ENCODE measurements around the gene TAPBP. TPM values are rescaled to one million over a fixed set of nuclear protein-coding genes. Genes with fewer than 3 reads are reported as not detected.
A peak's percentile ranks its signal among the peaks of the same experiment; 100 is the strongest.

Gene TAPBP
- total and polyA plus RNA-seq, 3 experiments from 2014 or later, result 211 to 500 (median 213) TPM

- peak overlapping the region; percentile 98 for H3K27ac ChIP-seq (ENCODE audit: low read depth, low read length)
- POLR2A ChIA-PET, result no interaction called here
- H3K4me3 ChIP-seq (ENCODE audit: low read length), result peak overlapping the region; percentile 87
- H3K4me1 ChIP-seq (ENCODE audit: insufficient read depth, low read length), result peaks cover 53% of the 10 kb centered on the region
- Mint-ChIP-seq H3K27me3 (peaks cover 0 to 3% of the 10 kb centered on the region in 2 donors), H3K4me1 (peaks cover 60 to 77% (median 64%) of the 10 kb centered on the region in 3 donors), H3K9me3 (no peaks in the 10 kb centered on the region), H3K36me3 (peaks cover 5 to 59% (median 6%) of the 10 kb centered on the region in 3 donors), H3K4me3 (peak overlapping the region; percentile 95 to 100 (median 98)), H3K27ac (peak overlapping the region; percentile 95 to 100 (median 99))
- H3K36me3 ChIP-seq (ENCODE audit: insufficient read depth, low read length), result peaks cover 22% of the 10 kb centered on the region
- no peaks in the 10 kb centered on the region for H3K27me3 ChIP-seq (ENCODE audit: insufficient read depth, low read length, poor library complexity, severe bottlenecking)
- no peaks in the 10 kb centered on the region for H3K9me3 ChIP-seq (ENCODE audit: low read length)
- CTCF ChIA-PET, result no interaction called here
- DNase-seq, result peak; percentile 65 to 83 (median 76)
These were observed 651 bp upstream of the TAPBP start for GRCh38 chr6:33314515-33314942.

- Mint-ChIP-seq H3K9me3 (no peaks in the 10 kb centered on the region), H3K4me3 (peak overlapping the region; percentile 95 to 100 (median 98)), H3K36me3 (peaks cover 4 to 57% (median 9%) of the 10 kb centered on the region in 3 donors), H3K4me1 (peaks cover 54 to 73% (median 60%) of the 10 kb centered on the region in 3 donors), H3K27ac (peak overlapping the region; percentile 95 to 100 (median 99)), H3K27me3 (peaks cover 0 to 3% of the 10 kb centered on the region in 2 donors)
- Histone ChIP-seq H3K27ac (ENCODE audit: low read depth, low read length) (peak overlapping the region; percentile 98), H3K27me3 (ENCODE audit: insufficient read depth, low read length, poor library complexity, severe bottlenecking) (no peaks in the 10 kb centered on the region), H3K36me3 (ENCODE audit: insufficient read depth, low read length) (peaks cover 14% of the 10 kb centered on the region), H3K9me3 (ENCODE audit: low read length) (no peaks in the 10 kb centered on the region), H3K4me3 (ENCODE audit: low read length) (peak overlapping the region; percentile 87), H3K4me1 (ENCODE audit: insufficient read depth, low read length) (peaks cover 39% of the 10 kb centered on the region)
- DNase-seq, result peak in 2 of 5 donors; percentile 51 to 63
- CTCF ChIA-PET, result interaction anchor here (0.8 to 2.8 kb wide), 9 partner anchors 11 to 77 kb away, joined by 3 to 23 read pairs (median 8); partner anchors contain the start of genes B3GALT4, PFDN6, RGL2 and WDR46
- POLR2A ChIA-PET, result interaction anchor here (0.7 to 2.5 kb wide), 7 partner anchors 14 to 308 kb away, joined by 3 to 35 read pairs (median 4); partner anchors contain the start of genes B3GALT4, ITPR3, PFDN6 and RGL2
These were observed 671 bp downstream of the TAPBP start for GRCh38 chr6:33313105-33313708.

GRCh38 chr6:33312361-33313104 is 1.3 kb downstream of the TAPBP start:
- Histone ChIP-seq H3K36me3 (ENCODE audit: insufficient read depth, low read length) (peaks cover 14% of the 10 kb centered on the region), H3K4me1 (ENCODE audit: insufficient read depth, low read length) (peaks cover 37% of the 10 kb centered on the region), H3K9me3 (ENCODE audit: low read length) (no peaks in the 10 kb centered on the region), H3K4me3 (ENCODE audit: low read length) (peak overlapping the region; percentile 87), H3K27me3 (ENCODE audit: insufficient read depth, low read length, poor library complexity, severe bottlenecking) (no peaks in the 10 kb centered on the region), H3K27ac (ENCODE audit: low read depth, low read length) (peak overlapping the region; percentile 98)
- H3K9me3 Mint-ChIP-seq, result no peaks in the 10 kb centered on the region
- peak overlapping the region; percentile 95 to 100 (median 98) for H3K4me3 Mint-ChIP-seq
- peak overlapping the region; percentile 95 to 100 (median 99) for H3K27ac Mint-ChIP-seq
- H3K36me3 Mint-ChIP-seq, result peaks cover 4 to 56% (median 9%) of the 10 kb centered on the region in 3 donors
- POLR2A ChIA-PET, result interaction anchor here (0.5 to 2.5 kb wide), 8 partner anchors 11 to 309 kb away, joined by 3 to 35 read pairs (median 4); partner anchors contain the start of genes B3GALT4, ITPR3, PFDN6 and RGL2
- CTCF ChIA-PET, result interaction anchor here (0.8 to 2.8 kb wide), 11 partner anchors 10 to 78 kb away, joined by 3 to 23 read pairs (median 6); partner anchors contain the start of genes B3GALT4, PFDN6, RGL2 and WDR46
- DNase-seq, result peak; percentile 76 to 91 (median 81)
- H3K4me1 Mint-ChIP-seq, result peaks cover 52 to 72% (median 60%) of the 10 kb centered on the region in 3 donors
- H3K27me3 Mint-ChIP-seq, result no peaks in the 10 kb centered on the region

- ChIA-PET POLR2A (interaction anchor here (0.7 kb wide), 1 partner anchor 103 kb away, joined by 4 read pairs; no protein-coding TSS in a partner anchor), CTCF (no interaction called here)
- Histone ChIP-seq H3K27me3 (ENCODE audit: insufficient read depth, low read length, poor library complexity, severe bottlenecking) (no peaks in the 10 kb centered on the region), H3K4me1 (ENCODE audit: insufficient read depth, low read length) (peaks cover 20% of the 10 kb centered on the region), H3K36me3 (ENCODE audit: insufficient read depth, low read length) (peaks cover 35% of the 10 kb centered on the region), H3K4me3 (ENCODE audit: low read length) (no peak overlapping the region), H3K9me3 (ENCODE audit: low read length) (no peaks in the 10 kb centered on the region), H3K27ac (ENCODE audit: low read depth, low read length) (no peak overlapping the region)
- Mint-ChIP-seq H3K27ac (peak overlapping the region in 7 of 8 donors; percentile 43 to 82 (median 65)), H3K27me3 (no peaks in the 10 kb centered on the region), H3K36me3 (peaks cover 4 to 75% (median 16%) of the 10 kb centered on the region in 3 donors), H3K9me3 (no peaks in the 10 kb centered on the region), H3K4me1 (peaks cover 34 to 54% (median 41%) of the 10 kb centered on the region in 3 donors), H3K4me3 (peak overlapping the region in 2 of 7 donors; percentile 38 to 52)
- no peak for DNase-seq
These were observed 7.5 kb downstream of the TAPBP start for GRCh38 chr6:33306356-33306755.

GRCh38 chr6:33305052-33305451 is 8.8 kb downstream of the TAPBP start:
- Histone ChIP-seq H3K9me3 (ENCODE audit: low read length) (no peaks in the 10 kb centered on the region), H3K27ac (ENCODE audit: low read depth, low read length) (no peak overlapping the region), H3K4me1 (ENCODE audit: insufficient read depth, low read length) (peaks cover 20% of the 10 kb centered on the region), H3K4me3 (ENCODE audit: low read length) (no peak overlapping the region), H3K27me3 (ENCODE audit: insufficient read depth, low read length, poor library complexity, severe bottlenecking) (no peaks in the 10 kb centered on the region), H3K36me3 (ENCODE audit: insufficient read depth, low read length) (peaks cover 35% of the 10 kb centered on the region)
- H3K4me1 Mint-ChIP-seq, result peaks cover 33 to 53% (median 41%) of the 10 kb centered on the region in 3 donors
- POLR2A ChIA-PET, result no interaction called here
- peak overlapping the region in 7 of 8 donors; percentile 33 to 76 (median 63) for H3K27ac Mint-ChIP-seq
- no peak overlapping the region for H3K4me3 Mint-ChIP-seq
- peaks cover 4 to 73% (median 15%) of the 10 kb centered on the region in 3 donors for H3K36me3 Mint-ChIP-seq
- DNase-seq, result no peak
- CTCF ChIA-PET, result no interaction called here
- H3K27me3 Mint-ChIP-seq, result peaks cover 0 to under 1% of the 10 kb centered on the region in 2 donors
- no peaks in the 10 kb centered on the region for H3K9me3 Mint-ChIP-seq

- CTCF ChIA-PET, result interaction anchor here (1.8 kb wide), 1 partner anchor 14 kb away, joined by 5 read pairs; the partner anchor contains the start of gene ZBTB22
- Histone ChIP-seq H3K27me3 (ENCODE audit: insufficient read depth, low read length, poor library complexity, severe bottlenecking) (no peaks in the 10 kb centered on the region), H3K4me3 (ENCODE audit: low read length) (no peak overlapping the region), H3K27ac (ENCODE audit: low read depth, low read length) (no peak overlapping the region), H3K36me3 (ENCODE audit: insufficient read depth, low read length) (peaks cover 35% of the 10 kb centered on the region), H3K9me3 (ENCODE audit: low read length) (no peaks in the 10 kb centered on the region), H3K4me1 (ENCODE audit: insufficient read depth, low read length) (peaks cover 26% of the 10 kb centered on the region)
- Mint-ChIP-seq H3K27me3 (peaks cover 0 to 4% of the 10 kb centered on the region in 2 donors), H3K4me1 (peaks cover 41 to 59% (median 49%) of the 10 kb centered on the region in 3 donors), H3K4me3 (no peak overlapping the region), H3K27ac (peak overlapping the region in 2 of 8 donors; percentile 19 to 50), H3K36me3 (peaks cover 4 to 76% (median 16%) of the 10 kb centered on the region in 3 donors), H3K9me3 (no peaks in the 10 kb centered on the region)
- no peak for DNase-seq
- POLR2A ChIA-PET, result no interaction called here
These were observed 9.7 kb downstream of the TAPBP start for GRCh38 chr6:33304216-33304615.

GRCh38 chr6:33301877-33302276 is 12.0 kb downstream of the TAPBP start:
- no peaks in the 10 kb centered on the region for H3K9me3 Mint-ChIP-seq
- H3K27me3 ChIP-seq (ENCODE audit: insufficient read depth, low read length, poor library complexity, severe bottlenecking), result no peaks in the 10 kb centered on the region
- H3K4me1 Mint-ChIP-seq, result peaks cover 40 to 57% (median 40%) of the 10 kb centered on the region in 3 donors
- no peak for DNase-seq
- peaks cover 31% of the 10 kb centered on the region for H3K4me1 ChIP-seq (ENCODE audit: insufficient read depth, low read length)
- ChIA-PET POLR2A (interaction anchor here (1.3 kb wide), 1 partner anchor 10 kb away, joined by 23 read pairs; no protein-coding TSS in a partner anchor), CTCF (interaction anchor here (0.9 to 3.9 kb wide), 4 partner anchors 11 to 43 kb away, joined by 3 to 35 read pairs (median 6); partner anchors contain the start of genes B3GALT4, PFDN6 and WDR46)
- H3K36me3 Mint-ChIP-seq, result peaks cover 0 to 67% (median 8%) of the 10 kb centered on the region in 3 donors
- H3K27me3 Mint-ChIP-seq, result peaks cover 0 to 5% of the 10 kb centered on the region in 2 donors
- H3K9me3 ChIP-seq (ENCODE audit: low read length), result no peaks in the 10 kb centered on the region
- peaks cover 33% of the 10 kb centered on the region for H3K36me3 ChIP-seq (ENCODE audit: insufficient read depth, low read length)
- H3K4me3 ChIP-seq (ENCODE audit: low read length), result no peak overlapping the region
- peak overlapping the region in 3 of 8 donors; percentile 72 to 96 (median 82) for H3K27ac Mint-ChIP-seq
- H3K27ac ChIP-seq (ENCODE audit: low read depth, low read length), result no peak overlapping the region
- H3K4me3 Mint-ChIP-seq, result peak overlapping the region in 3 of 7 donors; percentile 14 to 99 (median 70)

All from CD8-positive, alpha-beta memory T cell (primary cell).